Stimulated activated CD8-positive, alpha-beta memory T cell treated with anti-CD3 and anti-CD28 coated beads, Interleukin-7, amount 100 ng/mL, for 48 hours (primary cell): ENCODE results near the gene PARD6B.
"Not testable (repeated sequence)": the region's sequence is repeated elsewhere in the genome, so short reads cannot be mapped to it uniquely, and the experiment has no call there.

Experiments used
- DNase-seq, 2 donors: peaks; one replicate each; pipeline ENCODE4 v3.0.0-alpha.2; 2020; ENCODE audit warnings: low read depth in 1 of 2; ENCODE audit errors: extremely low read depth in 1 of 2

Gene PARD6B

DNA sequence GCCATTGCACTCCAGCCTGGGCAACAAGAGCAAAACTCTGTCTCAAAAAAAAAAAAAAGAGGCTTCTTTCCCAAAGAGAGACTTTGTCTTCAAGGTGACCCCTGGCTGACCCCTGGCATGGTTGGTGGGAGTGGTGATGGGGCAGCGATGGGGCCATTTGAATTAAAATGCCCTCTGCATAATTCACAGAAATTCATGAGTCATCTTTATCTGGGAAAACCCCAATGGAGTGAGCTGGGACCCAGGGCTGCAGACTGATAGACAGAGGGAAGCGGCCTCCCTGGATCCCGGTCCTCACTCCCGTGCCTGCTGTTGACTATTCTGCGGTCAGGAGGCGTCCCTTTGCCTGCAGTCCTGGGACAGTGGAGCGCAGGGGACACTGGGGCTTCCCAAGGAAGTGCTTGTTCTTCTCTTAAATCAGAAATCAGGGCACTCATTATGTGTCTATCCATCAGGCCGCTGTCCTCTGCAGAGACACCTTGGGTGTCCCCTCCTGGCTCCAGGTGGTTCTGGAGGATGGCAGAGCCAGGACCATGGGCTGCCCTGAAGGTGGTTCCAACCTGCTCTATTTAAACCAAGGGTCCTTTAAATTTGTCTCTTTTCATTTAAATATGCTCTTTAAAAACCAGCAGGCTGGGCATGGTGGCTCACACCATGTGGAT lies 40.2 kb downstream of the PARD6B start:
- DNase-seq: not testable (repeated sequence)

DNA sequence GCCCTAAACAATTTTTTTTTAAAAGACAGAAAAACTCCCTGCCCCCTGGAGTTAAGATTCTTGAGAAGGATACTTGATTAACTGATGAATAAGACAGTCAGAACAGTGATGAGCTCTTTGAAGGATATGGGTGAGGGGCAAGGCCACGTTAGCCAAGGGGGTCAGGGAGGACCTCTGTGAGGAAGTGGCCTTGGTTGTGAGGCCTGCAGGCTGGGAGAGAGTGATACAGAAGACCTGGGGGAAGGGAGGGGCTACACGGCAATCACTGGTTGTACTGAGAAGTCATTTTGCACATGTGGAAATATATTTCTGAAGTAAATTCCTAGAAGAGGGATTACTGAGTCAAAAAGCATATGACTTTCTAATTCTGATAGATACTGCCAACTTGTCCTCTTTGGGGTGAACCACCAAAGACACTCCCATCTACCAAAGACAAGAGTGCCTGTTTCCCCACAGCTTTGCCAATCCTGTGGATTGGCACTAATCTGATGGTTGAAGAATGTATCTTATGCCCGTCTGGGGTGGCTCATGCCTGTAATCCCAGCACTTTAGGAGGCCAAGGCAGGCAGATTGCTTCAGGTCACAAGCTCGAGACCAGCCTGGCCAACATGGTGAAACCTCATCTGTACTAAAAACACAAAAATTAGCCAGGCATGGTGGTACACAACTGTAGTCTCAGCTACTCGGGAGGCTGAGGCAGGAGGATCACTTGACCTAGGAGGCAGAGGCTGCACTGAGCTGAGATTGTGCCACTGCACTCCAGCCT lies 41.2 kb downstream of the PARD6B start:
- DNase-seq: no peak

DNA sequence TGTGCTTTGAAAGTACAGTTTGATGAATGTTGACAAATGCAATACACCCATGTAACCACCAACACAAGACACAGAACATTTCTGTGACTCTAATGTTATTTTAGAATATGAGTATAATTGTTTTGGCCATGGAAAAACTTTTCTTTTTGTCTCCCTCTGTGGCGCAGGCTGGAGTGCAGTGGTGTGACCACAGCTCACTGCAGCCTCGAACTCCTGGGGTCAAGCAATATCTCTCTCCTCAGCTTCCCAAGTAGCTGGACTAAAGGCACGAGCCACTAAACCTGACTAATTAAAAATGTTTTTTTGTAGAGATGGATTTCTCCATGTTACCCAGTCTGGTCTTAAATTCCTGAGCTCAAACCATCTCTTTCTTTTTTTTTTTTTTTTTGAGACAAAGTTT lies 43.1 kb downstream of the PARD6B start:
- DNase-seq: no peak

DNA sequence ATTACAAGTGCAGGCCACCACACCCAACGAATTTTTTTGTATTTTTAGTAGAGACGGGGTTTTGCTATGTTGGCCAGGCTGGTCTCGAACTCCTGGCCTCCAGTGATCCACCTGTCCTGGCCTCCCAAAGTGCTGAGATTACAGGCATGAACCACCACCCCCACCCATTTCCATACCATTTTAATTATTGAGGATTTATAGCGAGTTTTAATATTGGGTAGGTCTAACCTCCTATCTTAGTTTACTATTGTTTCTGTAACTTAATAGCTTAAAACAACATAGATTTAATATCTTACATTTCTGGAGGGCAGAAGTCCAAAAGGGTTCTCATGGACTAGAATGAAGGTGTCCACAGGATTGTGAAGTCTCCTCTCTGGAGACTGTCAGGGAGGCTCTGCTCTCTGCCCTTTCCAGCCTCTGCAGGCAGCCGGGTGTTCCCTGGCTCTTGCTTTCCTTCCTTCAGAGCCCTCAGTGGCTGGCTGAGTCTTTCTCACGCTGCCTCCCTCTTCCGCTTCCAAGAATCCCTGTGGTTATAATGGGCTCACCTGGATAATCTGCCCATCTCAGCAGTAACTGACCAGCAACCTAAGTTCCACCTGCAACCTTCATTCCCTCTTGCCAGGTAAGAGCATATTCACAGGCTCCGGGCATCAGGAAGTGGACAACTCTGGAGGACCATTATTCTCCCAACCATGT lies 44.9 kb downstream of the PARD6B start:
- DNase-seq: no peak

GRCh38 chr20:50777373-50777772 lies 46.0 kb downstream of the PARD6B start:
- no peak for DNase-seq

DNA sequence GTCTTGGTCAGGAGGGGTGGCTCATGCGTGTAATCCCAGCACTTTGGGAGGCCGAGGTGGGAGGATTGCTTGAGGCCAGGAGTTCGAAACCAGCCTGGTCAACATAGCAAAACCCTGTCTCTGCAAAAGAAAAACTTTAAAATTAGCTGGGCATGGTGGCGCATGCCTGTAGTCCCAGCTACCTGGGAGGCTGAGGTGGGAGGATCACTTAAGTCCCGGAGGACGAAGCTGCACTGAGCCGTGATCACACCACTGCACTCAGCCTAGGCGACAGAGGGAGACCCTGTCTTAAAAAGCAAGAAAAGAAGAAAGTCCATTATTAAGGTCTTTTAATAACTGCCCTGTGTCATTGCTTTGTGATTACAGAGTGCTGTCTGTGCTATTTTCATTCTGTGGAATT lies 47.6 kb downstream of the PARD6B start:
- not testable (repeated sequence) for DNase-seq

GRCh38 chr20:50783390-50783789 lies 52.0 kb downstream of the PARD6B start:
- DNase-seq: no peak

DNA sequence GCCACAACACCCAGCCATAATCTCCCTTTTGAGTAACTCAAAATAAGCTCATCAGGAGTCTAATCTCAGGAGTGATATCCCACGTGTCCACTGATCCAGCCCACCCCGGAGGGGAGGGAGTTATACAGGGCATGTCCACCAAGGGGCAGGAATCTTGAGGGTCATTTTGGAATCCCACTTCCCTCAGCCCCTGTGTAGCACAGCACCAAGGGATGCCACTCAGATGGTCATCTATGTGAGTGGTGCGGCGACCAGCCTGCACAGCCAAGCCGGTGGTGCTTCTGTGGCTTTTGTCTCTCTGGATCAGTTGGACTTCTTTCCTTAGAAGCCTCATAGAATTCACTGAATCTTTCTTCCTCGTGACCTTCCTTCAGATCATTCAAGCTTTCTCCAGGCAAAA lies 52.5 kb downstream of the PARD6B start:
- DNase-seq: no peak

DNA sequence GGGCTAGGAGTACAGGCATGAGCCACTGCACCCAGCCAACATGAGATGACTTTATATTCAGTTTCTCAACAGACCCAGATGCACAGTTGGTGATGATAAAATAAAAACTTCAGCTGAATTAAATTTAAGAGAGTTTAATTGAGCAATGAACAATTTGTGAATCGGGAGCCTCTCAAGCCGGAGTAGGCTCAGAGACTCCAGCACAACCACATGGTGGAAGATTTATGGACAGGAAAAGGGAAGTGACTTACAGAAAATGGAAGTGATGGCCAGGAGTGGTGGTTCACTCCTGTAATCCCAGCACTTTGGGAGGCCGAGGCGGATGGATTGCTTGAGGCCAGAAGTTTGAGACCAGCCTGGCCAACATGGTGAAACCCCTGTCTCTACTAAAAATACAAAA lies 53.1 kb downstream of the PARD6B start:
- no peak for DNase-seq

GRCh38 chr20:50786703-50787102 lies 55.3 kb downstream of the PARD6B start:
- no peak for DNase-seq

DNA sequence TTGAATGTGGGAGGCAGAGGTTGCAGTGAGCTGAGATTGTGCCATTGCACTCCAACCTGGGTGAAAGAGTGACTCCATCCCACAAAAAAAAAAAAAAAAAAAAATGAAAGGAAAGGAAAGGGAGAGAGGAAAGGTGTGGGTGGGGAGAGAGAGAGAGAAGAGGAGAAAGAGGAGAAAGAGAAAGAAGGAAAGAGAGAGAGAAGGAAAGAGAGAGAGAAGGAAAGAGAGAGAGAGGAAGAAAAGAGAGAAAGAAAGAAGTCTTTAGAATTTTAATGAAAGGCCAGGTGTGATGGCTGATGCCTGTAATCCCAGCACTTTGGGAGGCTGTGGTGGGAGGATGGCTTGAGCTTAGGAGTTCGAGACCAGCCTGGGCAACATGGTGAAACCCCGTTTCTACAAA lies 55.8 kb downstream of the PARD6B start:
- no peak for DNase-seq

DNA sequence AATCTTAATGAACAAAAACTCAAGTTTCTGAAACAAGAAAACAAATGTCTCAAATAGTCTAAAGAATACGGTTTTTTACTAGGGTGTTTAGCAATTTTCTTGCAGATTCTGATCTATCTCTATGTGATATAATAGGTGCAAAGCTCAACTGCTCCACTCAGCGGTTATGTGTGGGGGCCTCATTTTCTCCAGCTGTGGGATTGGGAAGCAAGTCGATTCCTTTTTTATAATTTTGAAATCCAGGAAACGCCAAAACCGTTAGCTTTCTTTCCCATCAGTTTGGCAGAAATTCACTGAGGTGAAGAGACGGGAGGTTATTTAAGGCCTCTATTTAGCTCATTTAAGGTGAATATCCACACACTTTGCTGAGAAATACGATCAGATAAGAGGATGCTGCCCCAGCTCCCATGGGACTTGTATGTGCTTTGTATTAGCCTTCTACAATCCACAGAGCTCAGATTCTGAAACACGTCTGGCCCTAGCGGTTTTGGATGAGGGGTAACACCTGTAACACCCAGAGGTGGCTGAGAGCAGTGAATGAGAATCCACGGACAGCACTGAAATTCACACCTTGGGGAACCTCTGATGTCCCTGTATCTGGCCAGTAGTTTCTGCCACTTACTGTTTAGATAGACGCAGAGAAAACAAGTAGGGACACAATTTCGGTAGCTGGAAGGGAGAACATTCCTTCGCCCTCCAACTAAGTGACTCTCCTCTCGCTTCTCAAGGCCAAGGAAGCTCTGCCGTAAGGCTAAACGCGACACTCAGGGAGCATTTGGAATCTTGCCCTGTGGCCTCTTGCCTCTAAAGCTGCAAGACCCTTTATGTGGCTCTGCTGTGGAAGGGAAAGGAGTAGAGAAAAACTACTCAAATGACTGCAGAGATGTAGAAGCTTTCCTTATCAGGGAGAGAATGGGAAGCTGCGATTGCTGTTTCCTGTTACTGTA lies 56.9 kb downstream of the PARD6B start:
- DNase-seq: no peak

- DNase-seq: no peak
Observed at GRCh38 chr20:50789968-50790650, 58.7 kb downstream of the PARD6B start.

DNA sequence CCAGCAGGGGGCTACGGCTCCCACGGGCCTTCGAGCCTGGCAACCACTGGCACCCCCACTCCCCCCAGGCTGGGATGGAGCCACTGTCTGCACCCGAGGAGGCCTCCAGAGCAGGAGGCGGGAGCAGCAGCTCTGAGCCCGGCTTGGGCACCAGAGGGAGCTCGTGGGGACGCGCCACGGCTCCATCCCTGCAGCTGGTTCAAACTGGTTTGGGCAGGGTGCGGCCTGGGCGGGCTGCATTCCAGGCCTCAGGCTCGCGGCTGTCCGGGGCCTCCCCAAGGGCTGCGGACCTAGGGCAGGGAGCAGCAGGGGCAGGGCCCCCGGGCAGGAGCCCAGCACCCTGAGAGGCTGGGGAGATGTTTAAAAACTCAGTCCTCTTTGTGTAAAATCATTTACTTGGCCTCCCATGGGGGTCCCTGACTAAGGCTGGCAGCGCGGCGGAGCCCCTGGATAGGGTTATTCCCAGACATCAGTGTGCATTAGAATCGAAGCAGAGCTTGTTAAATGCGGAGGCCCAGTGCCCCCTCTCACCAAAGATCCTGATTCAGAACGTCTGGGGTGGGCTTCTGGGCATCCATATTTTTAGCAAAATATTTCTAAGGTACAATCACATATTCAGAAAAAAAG lies 59.4 kb downstream of the PARD6B start:
- DNase-seq: peak; percentile 68 to 78

DNA sequence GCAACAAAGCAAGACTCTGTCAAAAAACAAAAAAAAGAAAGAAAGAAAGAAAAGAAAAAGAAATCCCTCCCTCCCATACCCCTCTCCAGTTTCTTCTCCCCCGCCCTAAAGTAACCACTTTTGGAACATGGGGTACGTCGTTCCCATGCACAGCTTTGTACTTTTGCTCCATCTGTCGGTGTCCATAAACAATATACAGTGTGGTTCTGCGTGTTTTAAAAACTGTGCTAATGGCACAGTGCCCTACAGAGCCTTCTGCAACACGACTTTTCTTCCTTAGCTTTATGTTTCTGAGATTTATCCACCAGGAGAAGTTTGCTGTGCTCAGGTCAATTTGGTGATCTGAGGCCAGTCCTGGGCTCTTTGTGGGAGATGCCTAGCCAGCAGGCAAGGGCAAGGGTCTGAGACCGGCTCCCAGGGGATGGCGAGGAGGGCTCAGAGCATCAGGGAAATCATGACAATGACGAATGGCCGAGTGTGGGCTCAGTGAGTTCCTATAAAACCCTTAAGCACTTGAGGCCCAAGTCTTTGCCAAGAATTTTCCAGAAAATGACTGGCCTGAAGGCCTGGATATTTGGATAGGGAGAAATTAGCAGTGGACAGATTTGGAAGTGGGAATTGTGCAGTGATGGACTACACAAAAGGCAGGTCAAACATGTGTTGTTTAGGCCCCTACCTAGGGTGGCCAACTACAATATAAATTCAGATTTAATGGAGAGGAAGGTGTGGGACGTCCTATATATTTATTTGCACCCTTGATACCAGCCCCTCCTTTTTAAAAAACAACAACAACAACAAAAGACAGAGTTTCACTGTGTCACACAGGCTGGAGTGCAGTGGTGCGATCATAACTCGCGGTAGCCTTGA lies 61.6 kb downstream of the PARD6B start:
- DNase-seq: no peak

- peak in 1 of 2 donors; percentile 32 for DNase-seq
Observed at GRCh38 chr20:50793575-50794016, 62.2 kb downstream of the PARD6B start.

DNA sequence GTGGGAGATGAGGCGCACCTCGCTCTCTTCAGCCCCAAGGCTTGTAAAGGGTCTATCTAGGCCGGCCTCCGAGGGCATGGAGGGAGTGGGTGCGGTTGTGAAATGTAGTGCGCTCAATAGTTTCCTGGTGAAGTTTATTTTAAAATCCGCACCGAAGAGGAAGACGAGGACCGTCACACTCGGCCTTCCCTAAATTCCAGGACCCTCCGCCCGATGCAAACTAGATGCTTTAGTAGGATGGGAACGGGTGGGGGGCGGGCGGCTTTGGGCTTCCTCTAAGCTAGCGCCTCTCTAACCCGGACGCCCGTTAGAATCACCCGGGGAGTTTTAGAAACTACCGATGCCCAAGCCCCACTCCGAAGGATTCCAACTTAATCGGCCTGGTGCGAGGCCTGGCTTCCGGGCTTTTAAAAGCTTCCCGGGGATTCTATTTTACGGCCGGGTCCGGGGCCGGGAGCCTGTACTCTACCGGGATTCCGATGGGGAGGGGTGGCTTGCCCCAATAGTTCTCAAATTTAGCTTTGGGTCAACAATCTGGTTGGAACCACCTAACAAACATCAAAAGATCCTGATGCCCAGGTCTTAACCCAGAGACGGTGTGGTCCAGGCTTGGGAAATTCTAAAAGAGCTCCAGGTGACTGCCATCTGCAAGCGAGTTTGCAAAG lies 62.9 kb downstream of the PARD6B start:
- no peak for DNase-seq
